GM21619 (cell line): ENCODE measurements around the gene C19orf67.
A peak's percentile ranks its signal among the peaks of the same experiment; 100 is the strongest.

Experiments used
- ATAC-seq: cut with Tn5 transposase; IDR thresholded peaks from one replicate; pipeline ENCODE4 v1.9.1; 2021; ENCODE audit not compliant: unreplicated experiment

C19orf67 gene

GRCh38 chr19:14110650-14111049, 25.1 kb upstream of the C19orf67 start:
- ATAC-seq = no peak

GRCh38 chr19:14107581-14108461, 22.2 kb upstream of the C19orf67 start:
- no peak for ATAC-seq

GRCh38 chr19:14106840-14107239, 21.3 kb upstream of the C19orf67 start:
- no peak for ATAC-seq

GRCh38 chr19:14105680-14106079, 20.1 kb upstream of the C19orf67 start:
- ATAC-seq = no peak

DNA sequence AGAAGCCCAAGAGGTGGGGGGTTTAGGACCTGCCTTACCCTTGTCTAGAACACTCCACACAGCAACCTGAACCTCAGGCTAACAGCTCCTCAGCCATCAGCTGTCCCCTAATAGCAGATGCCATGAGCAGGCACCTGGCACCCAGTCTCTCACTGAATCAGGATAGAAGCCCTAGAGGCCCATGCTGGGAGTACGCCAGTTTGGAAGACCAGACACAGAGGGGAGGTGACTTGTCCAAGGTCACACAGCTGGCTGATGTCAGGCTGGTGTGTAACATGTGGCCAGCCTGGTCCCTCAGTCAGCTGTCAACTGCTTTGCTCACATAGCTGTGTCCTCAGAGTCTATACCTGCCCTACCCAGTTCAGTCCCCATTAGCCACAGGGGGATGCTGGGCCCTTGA, 17.7 kb upstream of the C19orf67 start:
- no peak for ATAC-seq

DNA sequence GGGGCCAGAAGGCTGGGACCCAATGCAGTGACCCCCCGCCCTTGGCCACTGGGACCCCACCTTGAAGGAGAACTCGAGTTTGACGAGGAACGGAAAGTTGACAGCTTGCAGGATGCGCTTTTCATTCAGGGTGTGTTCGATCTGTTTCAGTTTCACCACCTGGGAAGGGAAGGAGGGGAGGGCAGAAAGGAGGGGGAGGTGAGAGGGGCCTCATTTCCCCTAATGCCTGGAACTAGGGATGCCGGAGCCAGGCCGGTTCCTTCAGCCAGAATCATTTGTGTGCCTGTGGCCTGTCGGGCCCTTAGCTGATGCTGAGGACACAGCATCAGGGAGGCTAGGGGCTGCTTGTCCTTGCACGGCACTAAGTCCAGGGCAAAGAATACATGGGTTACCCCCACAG, 17.2 kb upstream of the C19orf67 start:
- ATAC-seq = no peak

DNA sequence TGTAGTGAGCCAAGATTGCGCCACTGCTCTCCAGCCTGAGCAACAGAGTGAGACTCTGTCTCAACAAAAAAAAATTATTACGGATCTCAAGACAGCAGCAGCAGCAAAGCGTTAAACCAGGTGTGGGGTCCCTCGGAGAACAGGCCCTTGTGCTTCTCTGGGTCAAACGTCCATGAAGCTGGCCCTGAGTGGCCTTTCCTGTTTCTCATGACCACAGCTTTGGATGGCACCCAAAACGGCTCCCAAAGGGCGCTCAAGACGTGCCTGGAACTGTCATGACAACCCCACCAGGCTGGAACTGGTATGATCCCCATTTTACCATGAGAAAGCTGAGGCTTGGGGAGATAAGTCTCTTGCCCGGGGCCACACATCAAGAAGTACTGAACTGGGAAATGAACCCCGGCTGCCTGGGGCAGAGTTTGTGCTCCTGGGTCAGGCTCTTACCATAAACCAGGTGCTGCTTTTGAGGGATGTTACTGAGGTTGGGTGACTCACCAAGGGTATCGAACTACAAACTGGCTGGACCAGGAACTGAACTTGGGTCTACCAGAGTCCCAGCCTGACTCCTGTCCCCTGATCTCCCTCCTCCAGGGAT, 16.6 kb upstream of the C19orf67 start:
- no peak for ATAC-seq

- ATAC-seq = no peak
Observed at GRCh38 chr19:14101003-14101545, 15.5 kb upstream of the C19orf67 start.

DNA sequence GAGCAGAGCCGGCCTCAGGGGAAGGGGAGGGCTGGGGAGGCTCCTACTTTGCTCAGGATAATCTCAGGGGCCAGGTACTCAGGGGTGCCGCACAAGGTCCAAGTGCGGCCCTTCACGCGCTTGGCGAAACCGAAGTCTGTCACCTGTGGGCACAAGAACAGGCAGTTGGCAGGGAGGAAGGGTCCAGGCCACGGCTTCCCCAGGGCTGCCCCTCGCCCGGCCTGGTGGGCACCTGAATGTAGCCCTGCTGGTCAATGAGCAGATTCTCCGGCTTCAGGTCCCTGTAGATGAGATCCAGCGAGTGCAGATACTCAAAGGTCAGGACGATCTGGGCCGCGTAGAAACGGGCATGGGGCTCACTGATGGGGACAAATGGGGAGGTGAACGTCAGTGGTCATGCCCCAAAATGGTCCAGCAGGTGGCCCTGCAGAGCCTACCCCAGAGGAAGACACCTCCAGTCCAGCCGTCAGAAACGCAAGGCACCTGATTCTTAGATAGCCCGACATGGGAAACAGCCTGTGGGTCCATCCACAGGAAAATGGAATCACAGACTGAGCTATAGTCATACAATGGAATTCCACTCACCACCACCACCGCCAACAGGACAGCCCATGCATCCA, 12.1 kb upstream of the C19orf67 start:
- no peak for ATAC-seq

DNA sequence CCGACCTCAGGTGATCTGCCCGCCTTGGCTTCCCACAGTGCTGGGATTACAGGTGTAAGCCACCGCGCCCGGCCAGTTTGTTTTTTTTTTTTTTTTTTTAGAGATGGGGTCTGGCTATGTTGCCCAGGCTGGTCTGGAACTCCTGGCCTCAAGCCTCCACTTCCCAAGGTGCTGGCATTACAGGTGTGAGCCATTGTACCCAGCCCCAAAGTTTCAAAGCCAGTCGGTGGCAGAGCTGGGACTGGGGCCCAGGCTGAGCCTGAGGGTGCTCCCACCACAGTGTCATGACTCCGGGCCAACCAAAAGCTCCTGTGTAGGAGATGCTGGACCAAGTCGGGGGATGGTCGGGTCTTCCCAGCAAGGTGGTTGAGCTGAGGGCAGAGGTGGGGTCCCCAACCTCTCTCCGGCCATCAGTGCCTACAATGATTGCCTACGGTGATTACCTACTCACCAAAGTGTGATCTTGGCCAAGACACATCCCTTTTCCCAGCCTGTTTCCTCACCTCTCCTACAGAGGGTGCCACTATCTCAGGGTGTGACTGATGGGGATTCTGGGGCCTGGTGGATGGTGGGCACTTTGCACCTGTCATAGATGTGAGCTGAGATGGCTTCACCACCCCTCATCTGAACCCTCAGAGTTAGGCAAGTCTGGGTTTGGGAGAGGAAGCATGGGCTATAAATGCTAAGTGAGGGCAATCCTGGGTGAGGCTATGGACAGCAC, 10.8 kb upstream of the C19orf67 start:
- ATAC-seq = no peak

- ATAC-seq = no peak
Observed at GRCh38 chr19:14094854-14095253, 9.3 kb upstream of the C19orf67 start.

- ATAC-seq = no peak
Observed at GRCh38 chr19:14093117-14093823, 7.7 kb upstream of the C19orf67 start.

DNA sequence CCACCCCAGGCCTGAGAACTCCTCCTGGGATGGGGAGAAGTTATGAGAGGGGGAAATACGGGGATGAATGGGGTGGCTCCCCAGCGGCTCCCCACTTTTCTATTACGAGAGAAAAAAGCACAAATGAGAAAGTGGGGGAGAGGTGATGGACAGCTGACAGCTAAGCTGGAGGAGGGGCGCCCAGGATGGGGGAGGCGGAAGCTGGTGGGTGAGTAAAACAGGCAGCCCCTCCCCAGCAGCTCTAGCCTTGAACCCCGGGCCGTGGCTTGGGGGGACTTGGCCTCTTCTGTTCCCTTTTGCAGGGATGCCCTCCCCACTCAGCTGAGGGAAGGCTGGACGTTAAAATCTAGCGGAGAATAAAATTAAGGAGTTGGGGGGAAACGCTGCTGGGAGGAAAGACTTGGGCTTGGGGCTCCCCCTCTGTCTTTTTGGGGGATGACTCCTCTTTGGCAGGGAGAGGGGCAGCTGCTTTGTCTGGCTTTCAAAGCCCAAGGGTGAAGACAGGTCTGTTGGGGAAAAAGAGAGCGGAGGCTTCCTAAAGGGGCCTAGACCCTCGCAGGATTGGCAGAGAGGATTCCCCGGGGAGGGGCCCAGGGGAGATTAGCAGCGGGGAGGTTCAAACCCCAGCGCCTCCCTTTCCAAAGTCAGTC, 6.4 kb upstream of the C19orf67 start:
- ATAC-seq = peak; percentile 5

DNA sequence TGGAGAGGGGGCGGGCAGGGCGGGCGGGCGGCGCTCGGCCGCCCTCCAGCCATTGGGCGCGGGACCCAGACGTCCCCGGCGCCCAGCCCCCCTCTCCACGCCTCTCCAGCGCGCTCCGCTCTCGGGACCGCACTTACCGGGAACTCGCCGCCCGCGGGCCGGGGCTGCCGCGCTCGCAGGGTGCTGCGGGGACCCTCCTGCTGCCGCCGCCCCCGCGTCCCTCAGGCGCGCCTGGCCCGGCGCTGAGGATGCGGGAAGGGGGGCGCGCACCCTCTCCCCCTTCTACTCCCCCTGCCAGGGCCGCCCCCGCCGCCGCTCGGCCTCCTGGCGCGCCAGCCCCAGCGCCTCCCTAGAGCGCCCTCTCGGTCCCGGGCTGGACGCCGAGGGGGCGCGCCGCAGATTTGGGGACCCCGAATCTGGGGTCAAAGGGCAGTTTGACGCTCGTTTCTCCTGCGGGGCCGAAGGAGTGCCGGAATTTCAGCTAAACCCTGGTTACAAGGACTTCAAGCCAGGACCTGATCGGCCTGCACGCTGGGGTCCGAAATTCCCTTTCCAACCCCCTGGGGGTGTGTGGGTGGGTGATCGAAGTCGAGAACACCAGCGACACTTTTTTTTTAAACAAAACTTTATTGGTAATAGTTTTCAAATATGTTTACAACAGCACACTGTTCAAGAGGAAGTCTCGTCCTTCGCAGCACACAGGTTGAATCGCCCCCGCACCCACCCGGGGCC, 5.7 kb upstream of the C19orf67 start:
- ATAC-seq = peak; percentile 53

GRCh38 chr19:14090509-14091080, 5.0 kb upstream of the C19orf67 start, which contains the start of gene SAMD1:
TSS of gene SAMD1 (minus strand) at chr19:14090751.
- peak; percentile 41 for ATAC-seq

GRCh38 chr19:14089662-14090508, 4.3 kb upstream of the C19orf67 start:
- no peak for ATAC-seq

DNA sequence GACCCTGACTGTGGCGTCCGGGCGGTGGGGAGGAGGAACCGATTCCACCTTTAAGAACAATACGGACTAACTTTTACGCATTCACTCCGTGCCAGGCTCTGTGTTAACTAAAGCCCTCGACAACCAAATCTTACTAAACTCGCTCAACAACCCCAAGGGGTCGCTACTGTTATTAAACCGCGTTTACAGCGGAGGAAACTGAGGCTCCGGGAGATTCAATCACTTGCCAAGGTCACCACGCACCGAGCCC, 3.8 kb upstream of the C19orf67 start:
- ATAC-seq = no peak

GRCh38 chr19:14088634-14089411, 3.2 kb upstream of the C19orf67 start:
- no peak for ATAC-seq
